ENCODE results near the gene CP. TPM values are rescaled to one million over a fixed set of nuclear protein-coding genes. Genes with fewer than 3 reads are reported as not detected.

Gene CP
- total RNA-seq, 3 donors from 2014 or later: 25.9 to 225 (median 30.2) TPM

DNA sequence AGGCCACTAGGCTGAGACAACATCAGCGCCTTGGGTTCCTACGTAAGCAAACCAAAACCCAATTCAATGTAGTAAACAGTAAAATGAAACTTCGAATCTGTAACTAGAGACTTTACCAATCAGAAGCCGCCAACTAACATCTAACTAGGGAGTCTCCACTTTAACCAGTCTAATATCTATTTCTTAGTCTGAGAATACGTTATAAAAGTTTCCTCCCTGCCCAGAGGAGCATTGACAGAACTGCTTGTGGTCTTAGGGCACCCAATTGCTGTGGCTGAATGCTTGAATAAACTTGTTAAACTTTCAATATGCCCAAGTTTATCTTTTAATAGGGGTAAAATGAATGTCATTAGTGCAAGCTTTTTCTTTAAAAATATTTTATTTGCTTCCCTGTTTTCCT, 4.3 kb downstream of the CP start:
- Histone ChIP-seq H3K27me3 (no peaks in the 10 kb centered on the region), H3K27ac (no peak overlapping the region), H3K36me3 (no peaks in the 10 kb centered on the region), H3K4me1 (no peaks in the 10 kb centered on the region), H3K9me3 (no peaks in the 10 kb centered on the region), H3K4me3 (no peak overlapping the region)
- intact Hi-C loops (cut with DNase I; ENCODE audit: low total_unique reads): loop anchor here (5.0 kb wide), 1 partner anchor 825 kb away; no protein-coding TSS in a partner anchor
- no peak for DNase-seq (ENCODE audit: low spot score in 2 of 2)
- TF ChIP-seq, protein P1, sequence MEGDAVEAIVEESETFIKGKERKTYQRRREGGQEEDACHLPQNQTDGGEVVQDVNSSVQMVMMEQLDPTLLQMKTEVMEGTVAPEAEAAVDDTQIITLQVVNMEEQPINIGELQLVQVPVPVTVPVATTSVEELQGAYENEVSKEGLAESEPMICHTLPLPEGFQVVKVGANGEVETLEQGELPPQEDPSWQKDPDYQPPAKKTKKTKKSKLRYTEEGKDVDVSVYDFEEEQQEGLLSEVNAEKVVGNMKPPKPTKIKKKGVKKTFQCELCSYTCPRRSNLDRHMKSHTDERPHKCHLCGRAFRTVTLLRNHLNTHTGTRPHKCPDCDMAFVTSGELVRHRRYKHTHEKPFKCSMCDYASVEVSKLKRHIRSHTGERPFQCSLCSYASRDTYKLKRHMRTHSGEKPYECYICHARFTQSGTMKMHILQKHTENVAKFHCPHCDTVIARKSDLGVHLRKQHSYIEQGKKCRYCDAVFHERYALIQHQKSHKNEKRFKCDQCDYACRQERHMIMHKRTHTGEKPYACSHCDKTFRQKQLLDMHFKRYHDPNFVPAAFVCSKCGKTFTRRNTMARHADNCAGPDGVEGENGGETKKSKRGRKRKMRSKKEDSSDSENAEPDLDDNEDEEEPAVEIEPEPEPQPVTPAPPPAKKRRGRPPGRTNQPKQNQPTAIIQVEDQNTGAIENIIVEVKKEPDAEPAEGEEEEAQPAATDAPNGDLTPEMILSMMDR (IDR thresholded peaks at IDR 0.05): no peak
- TF ChIP-seq POLR2A (IDR thresholded peaks at IDR 0.05): no peak
- no peak for TF ChIP-seq POLR2AphosphoS5 (IDR thresholded peaks at IDR 0.05)

DNA sequence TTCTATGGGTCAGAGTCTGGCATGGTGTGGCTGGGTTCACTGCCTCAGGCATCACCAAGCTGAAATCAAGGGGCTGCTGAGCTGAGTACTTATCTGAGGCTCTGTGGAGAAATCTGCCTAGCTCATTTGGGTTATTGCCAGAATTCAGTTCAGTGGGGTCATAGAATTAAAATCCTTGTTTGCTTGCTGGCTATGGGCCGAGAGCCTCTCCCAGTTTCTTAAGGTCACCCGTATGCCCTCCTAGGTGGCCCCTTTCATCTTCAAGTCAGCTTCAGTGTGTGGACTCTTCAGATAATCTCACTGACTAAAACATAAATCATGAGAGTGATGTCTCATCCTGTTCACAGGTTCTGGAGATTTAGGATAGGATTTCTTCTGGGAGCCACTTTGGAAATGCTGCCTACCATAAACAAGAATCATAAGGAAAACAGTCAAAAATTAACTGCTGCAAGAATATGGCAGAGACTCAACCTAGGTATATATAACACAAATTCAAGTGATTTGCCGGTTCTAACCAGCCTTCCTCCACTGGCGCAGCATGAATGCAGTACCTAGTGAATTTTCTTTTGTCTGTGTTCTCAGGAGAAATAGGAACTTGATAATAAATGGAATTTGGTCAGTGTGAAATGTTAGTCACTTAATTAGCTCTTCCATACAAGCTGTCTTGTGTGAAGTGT, 5.3 kb downstream of the CP start:
- no peak for TF ChIP-seq POLR2A (IDR thresholded peaks at IDR 0.05)
- TF ChIP-seq, protein P1 (IDR thresholded peaks at IDR 0.05): no peak
- TF ChIP-seq POLR2AphosphoS5 (IDR thresholded peaks at IDR 0.05): no peak
- peak overlapping the region in 1 of 2 donors; percentile 22 for H3K27ac ChIP-seq
- DNase-seq (ENCODE audit: low spot score in 2 of 2): no peak
- no peak overlapping the region for H3K4me3 ChIP-seq
- H3K9me3 ChIP-seq: no peaks in the 10 kb centered on the region
- no peaks in the 10 kb centered on the region for H3K36me3 ChIP-seq
- intact Hi-C loops (cut with DNase I; ENCODE audit: low total_unique reads): loop anchor here (5.0 kb wide), 1 partner anchor 826 kb away; no protein-coding TSS in a partner anchor
- H3K27me3 ChIP-seq: no peaks in the 10 kb centered on the region
- no peaks in the 10 kb centered on the region for H3K4me1 ChIP-seq

DNA sequence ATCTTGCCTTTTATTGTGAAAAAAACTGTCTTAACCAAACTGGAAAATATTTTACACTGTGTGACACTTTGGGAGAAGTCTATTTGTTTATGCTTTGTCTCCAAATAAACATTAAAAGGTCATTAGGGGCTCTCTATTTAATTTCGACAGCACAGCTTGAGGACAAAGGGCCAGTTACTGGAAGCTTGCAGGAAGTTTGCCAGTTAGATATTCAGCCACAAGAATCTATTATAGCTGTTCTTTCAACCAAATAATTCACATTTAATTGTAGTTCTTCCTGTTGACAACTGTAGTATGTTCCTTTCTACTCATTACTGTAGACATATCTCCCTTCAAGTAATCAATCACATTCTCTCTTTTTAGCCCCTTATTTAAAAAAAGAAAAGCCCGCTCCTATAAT, 6.1 kb downstream of the CP start:
- intact Hi-C loops (cut with DNase I; ENCODE audit: low total_unique reads): loop anchor here (5.0 kb wide), 1 partner anchor 827 kb away; no protein-coding TSS in a partner anchor
- Histone ChIP-seq H3K9me3 (no peaks in the 10 kb centered on the region), H3K4me1 (no peaks in the 10 kb centered on the region), H3K36me3 (no peaks in the 10 kb centered on the region), H3K27me3 (no peaks in the 10 kb centered on the region), H3K4me3 (no peak overlapping the region), H3K27ac (no peak overlapping the region)
- no peak for DNase-seq (ENCODE audit: low spot score in 2 of 2)
- TF ChIP-seq POLR2A (IDR thresholded peaks at IDR 0.05): no peak
- TF ChIP-seq, protein P1 (IDR thresholded peaks at IDR 0.05): no peak
- TF ChIP-seq POLR2AphosphoS5 (IDR thresholded peaks at IDR 0.05): no peak

DNA sequence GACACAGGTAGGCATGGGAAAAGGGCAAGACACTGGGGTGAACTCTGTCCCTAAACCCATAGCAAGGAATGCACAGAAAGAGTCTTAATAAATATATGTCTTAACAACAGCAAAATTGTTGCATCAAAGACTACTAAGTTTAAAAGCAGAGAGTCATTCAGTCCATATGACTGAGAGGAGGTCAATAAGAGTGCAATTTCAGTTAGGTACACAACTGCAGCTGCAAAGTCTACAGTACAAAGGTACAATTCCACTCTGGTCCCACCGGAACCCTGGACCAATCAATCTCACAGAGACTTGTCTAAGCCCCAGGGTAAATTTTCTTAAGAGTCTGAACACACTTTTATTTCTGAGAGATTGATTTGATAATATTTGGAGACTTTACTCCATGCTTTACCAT, 6.9 kb downstream of the CP start:
- Histone ChIP-seq H3K4me1 (no peaks in the 10 kb centered on the region), H3K4me3 (no peak overlapping the region), H3K27ac (no peak overlapping the region), H3K27me3 (no peaks in the 10 kb centered on the region), H3K36me3 (no peaks in the 10 kb centered on the region), H3K9me3 (no peaks in the 10 kb centered on the region)
- no peak for TF ChIP-seq POLR2A (IDR thresholded peaks at IDR 0.05)
- intact Hi-C loops (cut with DNase I; ENCODE audit: low total_unique reads): loop anchor here (5.0 kb wide), 1 partner anchor 828 kb away; no protein-coding TSS in a partner anchor
- no peak for DNase-seq (ENCODE audit: low spot score in 2 of 2)

DNA sequence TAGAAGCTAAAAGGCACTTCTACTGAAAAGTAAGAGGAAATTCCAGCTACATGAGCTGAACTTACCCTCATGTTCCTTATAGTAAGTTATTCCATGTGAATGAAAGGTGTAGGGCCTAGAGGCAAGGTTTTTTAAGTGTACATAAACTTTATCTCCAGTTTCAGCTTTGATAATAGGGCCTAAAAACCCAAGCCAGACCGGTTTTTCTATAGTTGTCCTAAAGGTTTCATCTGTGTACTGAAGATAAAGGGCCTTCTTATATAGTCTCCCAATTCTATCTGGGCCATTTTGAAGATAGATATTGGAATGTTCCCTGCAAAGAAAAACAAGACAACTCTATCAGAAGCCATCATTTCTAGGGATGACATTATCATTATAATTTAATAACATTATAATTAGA, 9.2 kb downstream of the CP start:
- Histone ChIP-seq H3K36me3 (no peaks in the 10 kb centered on the region), H3K27ac (no peak overlapping the region), H3K4me1 (no peaks in the 10 kb centered on the region), H3K4me3 (no peak overlapping the region), H3K9me3 (no peaks in the 10 kb centered on the region), H3K27me3 (no peaks in the 10 kb centered on the region)
- TF ChIP-seq POLR2AphosphoS5 (IDR thresholded peaks at IDR 0.05): no peak
- TF ChIP-seq POLR2A (IDR thresholded peaks at IDR 0.05): no peak
- TF ChIP-seq, protein P1 (IDR thresholded peaks at IDR 0.05): no peak
- no peak for DNase-seq (ENCODE audit: low spot score in 2 of 2)
- intact Hi-C loops (cut with DNase I; ENCODE audit: low total_unique reads): no loop called here
